AG09309 (cell line): ENCODE data around the gene THAP6.

Experiments used
- DNase-seq: peaks from one replicate; pipeline ENCODE4 v3.0.0-alpha.2; 2010; ENCODE audit warnings: low read depth
- H3K4me3 ChIP-seq: 2 replicates; pipeline ENCODE4 v1.5.1; 2011; ENCODE audit warnings: mild to moderate bottlenecking, low read depth, low read length, moderate library complexity; ENCODE audit not compliant: control insufficient read depth
- CTCF ChIP-seq: IDR thresholded peaks from 2 replicates; pipeline ENCODE4 v1.5.1; 2011; ENCODE audit warnings: mild to moderate bottlenecking, low read depth, low read length, inconsistent platforms; ENCODE audit not compliant: insufficient read depth, control insufficient read depth; ENCODE audit errors: missing control alignments

Gene THAP6

GRCh38 chr4:75514131-75514948 lies at the start of gene THAP6, which contains the start of gene RCHY1:
Gene THAP6 (plus strand): TSS chr4:75514473. CDS start chr4:75515453, 980 bp downstream.
Gene RCHY1 (minus strand): TSS chr4:75514403. CDS start chr4:75514286, 117 bp downstream.
- TF ChIP-seq CTCF: peak; percentile 2
- peak; percentile 70 for DNase-seq

GRCh38 chr4:75469896-75470295 lies 44.4 kb upstream of the THAP6 start:
- no peak overlapping the region for H3K4me3 ChIP-seq
- no peak for DNase-seq
- no peak for TF ChIP-seq CTCF

More at GRCh38 chr4:75514131-75514948, at the start of gene THAP6, which contains the start of gene RCHY1:
- H3K4me3 ChIP-seq: peak within 1 kb of the TSS; percentile 71

- no peak for DNase-seq
- H3K4me3 ChIP-seq: no peak overlapping the region
- no peak for TF ChIP-seq CTCF
Observed at GRCh38 chr4:75470738-75471137, 43.5 kb upstream of the THAP6 start.

- no peak for TF ChIP-seq CTCF
- H3K4me3 ChIP-seq: no peak overlapping the region
- no peak for DNase-seq
Observed at GRCh38 chr4:75477201-75477600, 37.1 kb upstream of the THAP6 start.

GRCh38 chr4:75484190-75484589 lies 30.1 kb upstream of the THAP6 start:
- no peak for TF ChIP-seq CTCF
- no peak overlapping the region for H3K4me3 ChIP-seq
- DNase-seq: no peak

- TF ChIP-seq CTCF: peak; percentile 22
- no peak overlapping the region for H3K4me3 ChIP-seq
- DNase-seq: no peak
Observed at GRCh38 chr4:75490155-75490554, 24.1 kb upstream of the THAP6 start.

GRCh38 chr4:75494563-75494962 lies 19.7 kb upstream of the THAP6 start:
- TF ChIP-seq CTCF: no peak
- DNase-seq: peak; percentile 71

More at GRCh38 chr4:75494563-75494962, 19.7 kb upstream of the THAP6 start:
- H3K4me3 ChIP-seq: no peak overlapping the region
